Stromal cell of bone marrow (primary cell): Measurements from ENCODE around the gene FCHSD2.
"Not testable (repeated sequence)": the region's sequence is repeated elsewhere in the genome, so short reads cannot be mapped to it uniquely, and the experiment has no call there.

Source experiments
- DNase-seq: peaks from one replicate; pipeline ENCODE4 v3.0.0-alpha.2; 2012; ENCODE audit warnings: low read depth

The FCHSD2 gene

GRCh38 chr11:72833811-72834493, 308.2 kb downstream of the FCHSD2 start:
- DNase-seq: no peak

- DNase-seq: no peak
Observed at GRCh38 chr11:72833083-72833733, 308.9 kb downstream of the FCHSD2 start.

- no peak for DNase-seq
Observed at GRCh38 chr11:72832301-72833082, 309.6 kb downstream of the FCHSD2 start.

- DNase-seq: peak; percentile 58
Observed at GRCh38 chr11:72831521-72832300, 310.4 kb downstream of the FCHSD2 start.

- no peak for DNase-seq
Observed at GRCh38 chr11:72829884-72830533, 312.1 kb downstream of the FCHSD2 start.

- no peak for DNase-seq
Observed at GRCh38 chr11:72829178-72829577, 312.9 kb downstream of the FCHSD2 start.

GRCh38 chr11:72828692-72829101, 313.4 kb downstream of the FCHSD2 start:
- DNase-seq: no peak

- DNase-seq: no peak
Observed at GRCh38 chr11:72828081-72828567, 314.0 kb downstream of the FCHSD2 start.

- not testable (repeated sequence) for DNase-seq
Observed at GRCh38 chr11:72827656-72828055, 314.5 kb downstream of the FCHSD2 start.

GRCh38 chr11:72826942-72827480, 315.1 kb downstream of the FCHSD2 start:
- DNase-seq: no peak

GRCh38 chr11:72826191-72826941, 315.8 kb downstream of the FCHSD2 start:
- no peak for DNase-seq

GRCh38 chr11:72825661-72826060, 316.5 kb downstream of the FCHSD2 start:
- DNase-seq: no peak

- DNase-seq: no peak
Observed at GRCh38 chr11:72824811-72825505, 317.2 kb downstream of the FCHSD2 start.

- no peak for DNase-seq
Observed at GRCh38 chr11:72824020-72824419, 318.1 kb downstream of the FCHSD2 start.

- no peak for DNase-seq
Observed at GRCh38 chr11:72823105-72823804, 318.9 kb downstream of the FCHSD2 start.

GRCh38 chr11:72821920-72822799, 320.0 kb downstream of the FCHSD2 start:
- DNase-seq: no peak

- DNase-seq: no peak
Observed at GRCh38 chr11:72821221-72821919, 320.7 kb downstream of the FCHSD2 start.
